HS-27A (cell line): ENCODE measurements around the gene INAVA.

Experiments used
- DNase-seq: peaks from one replicate; pipeline ENCODE4 v3.0.0-alpha.2; 2012; ENCODE audit warnings: low read depth, missing footprints

Gene INAVA

GRCh38 chr1:200877010-200877409 lies 17.7 kb upstream of the INAVA start:
- no peak for DNase-seq

- no peak for DNase-seq
These were observed 16.7 kb upstream of the INAVA start for GRCh38 chr1:200877839-200878551.

GRCh38 chr1:200880212-200880611 lies 14.5 kb upstream of the INAVA start:
- DNase-seq = no peak

GRCh38 chr1:200883118-200883517 lies 11.6 kb upstream of the INAVA start:
- no peak for DNase-seq

- no peak for DNase-seq
These were observed 8.9 kb upstream of the INAVA start for GRCh38 chr1:200885623-200886402.

GRCh38 chr1:200886594-200886993 lies 8.1 kb upstream of the INAVA start:
- DNase-seq = no peak

- no peak for DNase-seq
These were observed 7.7 kb upstream of the INAVA start for GRCh38 chr1:200887036-200887435.

- no peak for DNase-seq
These were observed 6.8 kb upstream of the INAVA start for GRCh38 chr1:200887772-200888348.

GRCh38 chr1:200888349-200888838 lies 6.3 kb upstream of the INAVA start:
- DNase-seq = no peak

GRCh38 chr1:200889571-200889970 lies 5.1 kb upstream of the INAVA start:
- DNase-seq = no peak

- no peak for DNase-seq
These were observed 4.7 kb upstream of the INAVA start for GRCh38 chr1:200890027-200890426.

- DNase-seq = peak; percentile 45
These were observed 3.6 kb upstream of the INAVA start for GRCh38 chr1:200890818-200891773.

- DNase-seq = no peak
These were observed 2.9 kb upstream of the INAVA start for GRCh38 chr1:200891774-200892157.

- DNase-seq = no peak
These were observed 2.2 kb upstream of the INAVA start for GRCh38 chr1:200892546-200892945.

- DNase-seq = no peak
These were observed 1.7 kb upstream of the INAVA start for GRCh38 chr1:200892958-200893357.

GRCh38 chr1:200893411-200893901 lies 1.2 kb upstream of the INAVA start:
- no peak for DNase-seq

- DNase-seq = no peak
These were observed 716 bp downstream of the INAVA start for GRCh38 chr1:200895443-200895789.

- no peak for DNase-seq
These were observed 1.3 kb downstream of the INAVA start for GRCh38 chr1:200895801-200896530.

- peak; percentile 51 for DNase-seq
These were observed 2.0 kb downstream of the INAVA start for GRCh38 chr1:200896531-200897196.

- DNase-seq = no peak
These were observed 2.6 kb downstream of the INAVA start for GRCh38 chr1:200897259-200897658.

- DNase-seq = no peak
These were observed 4.3 kb downstream of the INAVA start for GRCh38 chr1:200899015-200899386.
